H1 (cell line): Measurements from ENCODE around the gene ARMC9. TPM values are rescaled to one million over a fixed set of nuclear protein-coding genes. Genes with fewer than 3 reads are reported as not detected.

Source experiments
- CTCF ChIA-PET: fragments of 300-600 bp; sonication (Branson Sonifier 250); formaldehyde crosslinking; loops from one replicate; lab custom pipeline; 2021; ENCODE audit not compliant: partially characterized antibody; lab: Charles Lee
- POLR2A ChIA-PET: fragments of 300-600 bp; sonication (Branson Sonifier 250); formaldehyde crosslinking; loops from one replicate; lab custom pipeline; 2021; ENCODE audit warnings: inconsistent platforms; ENCODE audit not compliant: partially characterized antibody; lab: Charles Lee
- DNase-seq, 2 experiments: peaks; one replicate each; pipeline versions ENCODE4 v3.0.0 to v3.0.0-alpha.2; 2010 to 2022; ENCODE audit warnings: low spot score in 2 of 2, low read depth in 1 of 2, mixed read lengths in 1 of 2
- FAIRE-seq: peaks from 2 replicates; lab custom pipeline; 2011; peaks lifted over from hg19 to GRCh38; lab: Jason Lieb, UNC
- H2AFZ ChIP-seq: 2 replicates; pipeline ENCODE4 v1.8.1; 2012; ENCODE audit warnings: low read length, inconsistent platforms
- H2AK5ac ChIP-seq: 2 replicates; pipeline ENCODE4 v1.6.1; 2013; ENCODE audit warnings: low read depth, low read length
- H2BK120ac ChIP-seq: replicated peaks from 2 replicates; pipeline ENCODE3; 2013; ENCODE audit warnings: low read depth, low read length, inconsistent platforms
- H2BK12ac ChIP-seq: 2 replicates; pipeline ENCODE4 v1.6.1; 2013; ENCODE audit warnings: low read depth, low read length
- H2BK15ac ChIP-seq: 2 replicates; pipeline ENCODE4 v1.6.1; 2013; ENCODE audit warnings: low read length
- H2BK20ac ChIP-seq: 2 replicates; pipeline ENCODE4 v1.6.1; 2013; ENCODE audit warnings: low read length
- H2BK5ac ChIP-seq: 2 replicates; pipeline ENCODE4 v1.6.1; 2013; ENCODE audit warnings: low read depth, low read length
- H3K14ac ChIP-seq: 2 replicates; pipeline ENCODE4 v1.6.1; 2013; ENCODE audit warnings: inconsistent platforms; ENCODE audit not compliant: insufficient read length
- H3K18ac ChIP-seq: 2 replicates; pipeline ENCODE4 v1.6.1; 2013; ENCODE audit warnings: low read length; ENCODE audit errors: extremely low read depth
- H3K23ac ChIP-seq: 2 replicates; pipeline ENCODE4 v1.6.1; 2013; ENCODE audit warnings: inconsistent platforms; ENCODE audit not compliant: insufficient read length
- H3K23me2 ChIP-seq: 2 replicates; pipeline ENCODE4 v1.6.1; 2013; ENCODE audit warnings: low read depth, low read length
- H3K27ac ChIP-seq: 2 replicates; pipeline ENCODE4 v1.6.1; 2011; ENCODE audit warnings: low read depth, low read length, inconsistent platforms
- H3K27me3 ChIP-seq, 4 experiments: replicated peaks in 1 of 4; 1 replicate in 1 of 4; 2 replicates in 3 of 4; pipeline versions ENCODE4 v1.6.1 to v1.8.1; 2011 to 2013; ENCODE audit warnings: low read length in 3 of 4, mild to moderate bottlenecking in 3 of 4, inconsistent platforms in 2 of 4, mixed read lengths in 2 of 4, moderate library complexity in 1 of 4; ENCODE audit not compliant: control insufficient read depth in 3 of 4, insufficient read depth in 3 of 4; ENCODE audit errors: extremely low read depth in 1 of 4
- H3K36me3 ChIP-seq, 4 experiments: 2 replicates each; pipeline versions ENCODE4 v1.6.1 to v1.8.1; 2011 to 2013; ENCODE audit warnings: mild to moderate bottlenecking in 4 of 4, low read length in 3 of 4, moderate library complexity in 2 of 4, control low read depth in 1 of 4, inconsistent platforms in 1 of 4; ENCODE audit not compliant: insufficient read depth in 4 of 4, control insufficient read depth in 2 of 4
- H3K4ac ChIP-seq: replicated peaks from 2 replicates; pipeline ENCODE3; 2013; ENCODE audit warnings: low read length, low read depth, mixed read lengths, inconsistent platforms; ENCODE audit not compliant: insufficient read length
- H3K4me1 ChIP-seq, 4 experiments: replicated peaks in 1 of 4; 1 replicate in 1 of 4; 2 replicates in 3 of 4; pipeline versions ENCODE4 v1.6.1 to v1.8.1; 2011 to 2013; ENCODE audit warnings: low read length in 3 of 4, inconsistent platforms in 2 of 4, mixed read lengths in 1 of 4; ENCODE audit not compliant: insufficient read depth in 4 of 4, control insufficient read depth in 3 of 4
- H3K4me2 ChIP-seq, 2 experiments: 2 replicates each; pipeline versions ENCODE4 v1.6.1 to v1.8.1; 2011 to 2013; ENCODE audit warnings: low read depth in 2 of 2, low read length in 2 of 2, control low read depth in 1 of 2, inconsistent platforms in 1 of 2, mild to moderate bottlenecking in 1 of 2; ENCODE audit not compliant: insufficient read depth in 1 of 2
- H3K4me3 ChIP-seq, 4 experiments: fragments of 200-600, 300-600 bp in 1 of 4; sonication (generic), shearing (Covaris generic), sonication (Bioruptor Twin) in 1 of 4; 2 replicates each; pipeline versions ENCODE4 v1.5.1 to v1.8.1; 2011 to 2016; ENCODE audit warnings: low read length in 4 of 4, low read depth in 3 of 4, control low read depth in 2 of 4, inconsistent platforms in 2 of 4, mild to moderate bottlenecking in 2 of 4, mixed read lengths in 1 of 4, moderate library complexity in 1 of 4; ENCODE audit not compliant: insufficient read depth in 2 of 4; ENCODE audit errors: extremely low read depth in 1 of 4
- H3K56ac ChIP-seq: replicated peaks from 2 replicates; pipeline ENCODE3; 2013; ENCODE audit warnings: low read depth, mild to moderate bottlenecking, mixed read lengths, low read length, inconsistent platforms; ENCODE audit not compliant: insufficient read length
- H3K79me1 ChIP-seq: 2 replicates; pipeline ENCODE4 v1.6.1; 2013; ENCODE audit warnings: low read depth, low read length, control low read depth
- H3K79me2 ChIP-seq, 2 experiments: 2 replicates each; pipeline versions ENCODE4 v1.6.1 to v1.8.1; 2012 to 2013; ENCODE audit warnings: low read length in 2 of 2, mild to moderate bottlenecking in 2 of 2, inconsistent platforms in 1 of 2; ENCODE audit not compliant: insufficient read depth in 2 of 2, control insufficient read depth in 1 of 2
- H3K9ac ChIP-seq, 4 experiments: replicated peaks in 1 of 4; 1 replicate in 1 of 4; 2 replicates in 3 of 4; pipeline versions ENCODE4 v1.6.1 to v1.8.1; 2011 to 2013; ENCODE audit warnings: low read depth in 3 of 4, low read length in 3 of 4, control low read depth in 2 of 4, mild to moderate bottlenecking in 2 of 4, moderate library complexity in 2 of 4, inconsistent platforms in 1 of 4; ENCODE audit errors: extremely low read depth in 1 of 4
- H3K9me3 ChIP-seq, 2 experiments: 2 replicates each; pipeline versions ENCODE4 v1.6.1 to v1.8.1; 2012 to 2013; ENCODE audit warnings: mild to moderate bottlenecking in 2 of 2, moderate library complexity in 2 of 2, control low read depth in 1 of 2, inconsistent platforms in 1 of 2, low read depth in 1 of 2, low read length in 1 of 2, mixed read lengths in 1 of 2; ENCODE audit not compliant: insufficient read depth in 2 of 2
- H4K20me1 ChIP-seq, 2 experiments: replicated peaks in 1 of 2; 2 replicates each; pipeline versions ENCODE3 to v1.8.1; 2011 to 2013; ENCODE audit warnings: inconsistent platforms in 2 of 2, low read length in 2 of 2, mild to moderate bottlenecking in 1 of 2; ENCODE audit not compliant: insufficient read depth in 2 of 2, control insufficient read depth in 1 of 2
- H4K5ac ChIP-seq: 2 replicates; pipeline ENCODE4 v1.6.1; 2013; ENCODE audit warnings: low read length, low read depth, mixed read lengths, inconsistent platforms; ENCODE audit not compliant: insufficient read length
- H4K8ac ChIP-seq: 2 replicates; pipeline ENCODE4 v1.8.0; 2013; ENCODE audit warnings: mild to moderate bottlenecking, moderate library complexity, low read length, inconsistent platforms; ENCODE audit not compliant: insufficient read depth; ENCODE audit errors: extremely low read depth
- H4K91ac ChIP-seq: replicated peaks from 2 replicates; pipeline ENCODE3; 2013; ENCODE audit warnings: low read length, mixed read lengths, inconsistent platforms; ENCODE audit not compliant: insufficient read length
- CEBPB ChIP-seq: IDR thresholded peaks from 2 replicates; pipeline ENCODE4 v1.6.1; 2012; ENCODE audit warnings: low read depth, low read length
- FOSL1 ChIP-seq: IDR thresholded peaks from 2 replicates; pipeline ENCODE4 v1.6.1; 2011; ENCODE audit warnings: mild to moderate bottlenecking, low read depth, low read length, moderate library complexity; ENCODE audit not compliant: insufficient read depth
- SIN3A ChIP-seq, 2 experiments: IDR thresholded peaks in 1 of 2; conservative IDR thresholded peaks in 1 of 2; 2 replicates each; pipeline ENCODE4 v1.6.1; 2011 to 2012; ENCODE audit warnings: low read length in 2 of 2, improper control_type of control experiment in 1 of 2, low read depth in 1 of 2, mild to moderate bottlenecking in 1 of 2
- SP4 ChIP-seq: IDR thresholded peaks from 2 replicates; pipeline ENCODE4 v1.6.1; 2012; ENCODE audit warnings: low read length, inconsistent platforms
- WGBS, 2 experiments: shearing (Covaris generic) in 1 of 2; methylation state at CpG; one replicate each; pipeline versions ENCODE4 v1.1.6 to v1.1.7; 2013 to 2015; ENCODE audit warnings: low lambda C conversion rate in 2 of 2, mixed read lengths in 2 of 2, inconsistent platforms in 1 of 2, low coverage in 1 of 2, missing lambda C conversion rate in 1 of 2; ENCODE audit not compliant: insufficient replicate concordance in 2 of 2, insufficient coverage in 1 of 2, insufficient read length in 1 of 2; ENCODE audit errors: extremely low coverage in 1 of 2, missing lambda C conversion rate in 1 of 2; 5-methylcytosine and 5-hydroxymethylcytosine counted together
- polyA plus RNA-seq, 7 experiments: library from polyadenylated mRNA; depleted of rRNA in 3 of 7; stranded (reverse) in 5 of 7; unstranded in 2 of 7; fragments of >200 nt in 5 of 7; fragments of 200-250 nt in 2 of 7; gene quantifications; 1 replicate in 5 of 7; 2 replicates in 1 of 7; 4 replicates in 1 of 7; pipeline versions ENCODE4 v1.2.1 to v1.2.3, GENCODE V29; 2011 to 2013; ENCODE audit warnings: missing spikeins in 2 of 7, mixed read lengths in 2 of 7
- total RNA-seq: library from RNA; stranded (reverse); fragmentation: NEBNext Ultra II Directional; extraction: Animal tissue kit (Norgen Biotek cat#: 25700); gene quantifications from 2 replicates; pipeline ENCODE4 v1.2.1, GENCODE V29; 2021

The ARMC9 gene
- total and polyA plus RNA-seq, 2 of the 8 experiments (the other 6 are each of a cell fraction or from before 2014, with no cell fraction given) = 23.2 to 36.1 TPM

- Histone ChIP-seq H3K14ac (no peak overlapping the region), H3K9ac (no peak overlapping the region), H3K4me1 (no peaks in the 10 kb centered on the region; a peak in 1 of 7 replicates), H3K23ac (no peak overlapping the region), H2BK15ac (no peak overlapping the region), H2BK120ac (no peak overlapping the region), H3K9me3 (no peaks in the 10 kb centered on the region), H4K91ac (no peak overlapping the region), H3K4me2 (no peak overlapping the region), H3K4ac (no peak overlapping the region), H3K79me1 (no peaks in the 10 kb centered on the region), H4K8ac (no peak overlapping the region), H3K36me3 (no peaks in the 10 kb centered on the region), H2BK12ac (no peak overlapping the region), H4K5ac (no peak overlapping the region), H2BK20ac (no peak overlapping the region), H3K18ac (no peak overlapping the region), H3K27me3 (no peaks in the 10 kb centered on the region), H3K27ac (no peak overlapping the region), H3K56ac (no peak overlapping the region), H3K4me3 (no peak overlapping the region), H3K79me2 (no peaks in the 10 kb centered on the region), H3K23me2 (no peaks in the 10 kb centered on the region), H2BK5ac (no peak overlapping the region), H2AFZ (no peak overlapping the region), H2AK5ac (no peak overlapping the region), H4K20me1 (no peaks in the 10 kb centered on the region)
- FAIRE-seq (no peak), DNase-seq (no peak)
- 91% methylated on average over 5 of the region's 5 CpGs; no CpG with 5 or more reads in 1 of the 2 experiments for WGBS, 2 experiments
- CTCF ChIA-PET = interaction anchor here (1.1 to 2.8 kb wide), 10 partner anchors 8 to 101 kb away, joined by 4 to 10 read pairs (median 6); partner anchors contain the start of gene B3GNT7
- POLR2A ChIA-PET = no interaction called here
- no peak for TF ChIP-seq CEBPB
- no peak for TF ChIP-seq FOSL1
- TF ChIP-seq SIN3A (conservative IDR thresholded peaks at IDR 0.05 in 1 of 2, IDR thresholded peaks at IDR 0.05 in 1 of 2; ENCODE audit: low read depth in 1 of 2, low read length in 2 of 2) = no peak
- TF ChIP-seq SP4 = no peak
Measured at GRCh38 chr2:231305221-231305620, 106.8 kb downstream of the ARMC9 start.
